ENCODE data around the gene PKP4. TPM values are rescaled to one million over a fixed set of nuclear protein-coding genes. Genes with fewer than 3 reads are reported as not detected.

The PKP4 gene
- total RNA-seq, 1 experiment from 2014 or later: 52.0 TPM

- Histone ChIP-seq H4K5ac (ENCODE audit: insufficient read length, low read depth, low read length) (no peak overlapping the region), H4K8ac (replicated peaks; ENCODE audit: insufficient read length, low read depth, low read length) (no peak overlapping the region), H2AK5ac (ENCODE audit: insufficient read length, low read length) (no peak overlapping the region), H4K91ac (ENCODE audit: insufficient read length, low read depth, low read length) (no peak overlapping the region), H3K9ac (ENCODE audit: extremely low read depth, insufficient read length, low read length) (no peak overlapping the region), H2BK5ac (ENCODE audit: insufficient read length, low read length) (no peak overlapping the region), H3K4me1 (ENCODE audit: insufficient read depth, low read length) (no peaks in the 10 kb centered on the region), H3K79me1 (ENCODE audit: insufficient read depth, low read depth, low read length, poor library complexity, severe bottlenecking) (no peaks in the 10 kb centered on the region), H3K4me2 (ENCODE audit: insufficient read depth, insufficient read length, low read length) (no peak overlapping the region), H3K79me2 (ENCODE audit: insufficient read depth, low read length) (no peaks in the 10 kb centered on the region), H2AFZ (ENCODE audit: low read length) (no peak overlapping the region), H3K27ac (ENCODE audit: insufficient read length, low read depth, low read length) (no peak overlapping the region), H3K23me2 (ENCODE audit: insufficient read length, low read depth, low read length, poor library complexity, severe bottlenecking) (no peaks in the 10 kb centered on the region), H4K20me1 (ENCODE audit: control insufficient read depth, insufficient read depth, insufficient read length) (no peaks in the 10 kb centered on the region), H3K27me3 (ENCODE audit: insufficient read depth, low read length) (no peaks in the 10 kb centered on the region), H3K9me3 (ENCODE audit: control insufficient read depth, low read depth, low read length) (no peaks in the 10 kb centered on the region), H3K23ac (ENCODE audit: insufficient read length, low read depth, low read length) (no peak overlapping the region), H2BK120ac (ENCODE audit: low read depth, low read length, poor library complexity, severe bottlenecking) (no peak overlapping the region), H3K56ac (ENCODE audit: insufficient read length, low read depth, low read length) (no peak overlapping the region), H3T11ph (ENCODE audit: low read length) (no peak overlapping the region), H3K14ac (ENCODE audit: insufficient read depth, low read length) (no peak overlapping the region), H3K4ac (ENCODE audit: low read depth, low read length) (no peak overlapping the region), H3K18ac (ENCODE audit: insufficient read length, low read depth, low read length) (no peak overlapping the region), H2BK15ac (ENCODE audit: low read depth, low read length) (no peak overlapping the region), H2BK20ac (ENCODE audit: low read depth, low read length, poor library complexity, severe bottlenecking) (no peak overlapping the region), H2BK12ac (ENCODE audit: insufficient read length, low read depth, low read length) (no peak overlapping the region)
- WGBS (ENCODE audit: extremely low coverage, insufficient read length, low lambda C conversion rate): no CpG with 5 or more reads among the region's 8 CpGs
- Mint-ChIP-seq H3K4me1 (peaks cover 6 to 7% of the 10 kb centered on the region in 2 experiments), H3K27me3 (ENCODE audit: low read depth) (no peaks in the 10 kb centered on the region; the same call in 1 of the 2 replicates), H3K36me3 (ENCODE audit: insufficient read depth in 1 of 3, low read depth in 3 of 3) (peaks cover 7 to 45% (median 38%) of the 10 kb centered on the region in 3 experiments; a peak in 6 of 7 replicates), H3K27ac (no peak overlapping the region), H3K9me3 (no peaks in the 10 kb centered on the region), H3K4me3 (no peak overlapping the region)
- TF ChIP-seq CTCF (conservative IDR thresholded peaks at IDR 0.05): no peak
- no peak for DNase-seq
Observed at GRCh38 chr2:158666969-158667368, 210.2 kb downstream of the PKP4 start.
